HL-60 (cell line): ENCODE measurements around the gene BMP6.

Experiments
- DNase-seq, 2 experiments: peaks; one replicate each; pipeline ENCODE4 v3.0.0-alpha.2; 2010 to 2020; ENCODE audit warnings: low read depth in 1 of 2, low spot score in 1 of 2
- H3K27ac ChIP-seq: fragments of 250-450 bp; sonication (Bioruptor Pico); replicated peaks from 2 replicates; pipeline ENCODE4 v1.5.1; 2020; ENCODE audit warnings: mild to moderate bottlenecking, moderate library complexity
- H3K27me3 ChIP-seq: fragments of 250-450 bp; sonication (Bioruptor Pico); 2 replicates; pipeline ENCODE4 v1.5.1; 2021; ENCODE audit warnings: mild to moderate bottlenecking, moderate library complexity; ENCODE audit not compliant: insufficient read depth, poor library complexity, severe bottlenecking
- H3K4me3 ChIP-seq: replicated peaks from 2 replicates; pipeline ENCODE4 v1.5.1; 2011; ENCODE audit warnings: mild to moderate bottlenecking, control low read depth, low read length; ENCODE audit not compliant: insufficient read depth
- GABPA ChIP-seq: IDR thresholded peaks from 2 replicates; pipeline ENCODE4 v1.6.1; 2012; ENCODE audit warnings: low read depth
- POLR2AphosphoS5 ChIP-seq: IDR thresholded peaks from 2 replicates; pipeline ENCODE4 v1.6.1; 2012; ENCODE audit warnings: low read depth
- SPI1 ChIP-seq: IDR thresholded peaks from 2 replicates; pipeline ENCODE4 v1.6.1; 2012; ENCODE audit warnings: low read depth, mild to moderate bottlenecking, borderline replicate concordance
- TF ChIP-seq, protein P1 (sequence below): IDR thresholded peaks from one replicate; pipeline ENCODE4 v1.5.1; 2011; ENCODE audit warnings: low read length, control low read depth, inconsistent platforms; ENCODE audit not compliant: insufficient read depth
- TF ChIP-seq, protein P2 (sequence below): IDR thresholded peaks from 2 replicates; pipeline ENCODE4 v1.6.1; 2012; ENCODE audit warnings: low read depth; ENCODE audit not compliant: insufficient replicate concordance

The BMP6 gene

DNA sequence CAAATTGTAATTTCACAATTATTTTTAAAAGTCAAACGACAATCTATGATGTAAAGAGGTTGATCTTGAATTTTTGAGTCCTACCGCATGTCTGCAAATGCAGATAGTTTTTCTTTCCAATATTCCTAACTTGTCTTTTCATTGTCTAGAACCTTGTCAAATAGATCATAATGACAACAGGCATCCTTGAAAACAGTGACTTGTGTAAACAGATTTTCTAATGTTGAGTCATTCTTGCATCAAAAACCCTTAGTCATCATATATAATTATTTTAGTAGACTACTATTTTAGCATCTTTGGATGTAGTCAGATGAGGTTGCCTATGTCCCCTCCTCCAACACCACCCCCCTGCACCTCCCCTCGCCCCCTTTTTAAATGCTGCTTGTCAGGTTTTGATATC is 43.8 kb downstream of the BMP6 start:
- H3K27ac ChIP-seq: no peak overlapping the region
- DNase-seq: no peak
- no peak overlapping the region for H3K4me3 ChIP-seq
- peaks cover 3% of the 10 kb centered on the region for H3K27me3 ChIP-seq
- TF ChIP-seq GABPA (no peak), SPI1 (no peak), POLR2AphosphoS5 (no peak)
- TF ChIP-seq, protein P1, sequence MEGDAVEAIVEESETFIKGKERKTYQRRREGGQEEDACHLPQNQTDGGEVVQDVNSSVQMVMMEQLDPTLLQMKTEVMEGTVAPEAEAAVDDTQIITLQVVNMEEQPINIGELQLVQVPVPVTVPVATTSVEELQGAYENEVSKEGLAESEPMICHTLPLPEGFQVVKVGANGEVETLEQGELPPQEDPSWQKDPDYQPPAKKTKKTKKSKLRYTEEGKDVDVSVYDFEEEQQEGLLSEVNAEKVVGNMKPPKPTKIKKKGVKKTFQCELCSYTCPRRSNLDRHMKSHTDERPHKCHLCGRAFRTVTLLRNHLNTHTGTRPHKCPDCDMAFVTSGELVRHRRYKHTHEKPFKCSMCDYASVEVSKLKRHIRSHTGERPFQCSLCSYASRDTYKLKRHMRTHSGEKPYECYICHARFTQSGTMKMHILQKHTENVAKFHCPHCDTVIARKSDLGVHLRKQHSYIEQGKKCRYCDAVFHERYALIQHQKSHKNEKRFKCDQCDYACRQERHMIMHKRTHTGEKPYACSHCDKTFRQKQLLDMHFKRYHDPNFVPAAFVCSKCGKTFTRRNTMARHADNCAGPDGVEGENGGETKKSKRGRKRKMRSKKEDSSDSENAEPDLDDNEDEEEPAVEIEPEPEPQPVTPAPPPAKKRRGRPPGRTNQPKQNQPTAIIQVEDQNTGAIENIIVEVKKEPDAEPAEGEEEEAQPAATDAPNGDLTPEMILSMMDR: no peak
- TF ChIP-seq, protein P2, sequence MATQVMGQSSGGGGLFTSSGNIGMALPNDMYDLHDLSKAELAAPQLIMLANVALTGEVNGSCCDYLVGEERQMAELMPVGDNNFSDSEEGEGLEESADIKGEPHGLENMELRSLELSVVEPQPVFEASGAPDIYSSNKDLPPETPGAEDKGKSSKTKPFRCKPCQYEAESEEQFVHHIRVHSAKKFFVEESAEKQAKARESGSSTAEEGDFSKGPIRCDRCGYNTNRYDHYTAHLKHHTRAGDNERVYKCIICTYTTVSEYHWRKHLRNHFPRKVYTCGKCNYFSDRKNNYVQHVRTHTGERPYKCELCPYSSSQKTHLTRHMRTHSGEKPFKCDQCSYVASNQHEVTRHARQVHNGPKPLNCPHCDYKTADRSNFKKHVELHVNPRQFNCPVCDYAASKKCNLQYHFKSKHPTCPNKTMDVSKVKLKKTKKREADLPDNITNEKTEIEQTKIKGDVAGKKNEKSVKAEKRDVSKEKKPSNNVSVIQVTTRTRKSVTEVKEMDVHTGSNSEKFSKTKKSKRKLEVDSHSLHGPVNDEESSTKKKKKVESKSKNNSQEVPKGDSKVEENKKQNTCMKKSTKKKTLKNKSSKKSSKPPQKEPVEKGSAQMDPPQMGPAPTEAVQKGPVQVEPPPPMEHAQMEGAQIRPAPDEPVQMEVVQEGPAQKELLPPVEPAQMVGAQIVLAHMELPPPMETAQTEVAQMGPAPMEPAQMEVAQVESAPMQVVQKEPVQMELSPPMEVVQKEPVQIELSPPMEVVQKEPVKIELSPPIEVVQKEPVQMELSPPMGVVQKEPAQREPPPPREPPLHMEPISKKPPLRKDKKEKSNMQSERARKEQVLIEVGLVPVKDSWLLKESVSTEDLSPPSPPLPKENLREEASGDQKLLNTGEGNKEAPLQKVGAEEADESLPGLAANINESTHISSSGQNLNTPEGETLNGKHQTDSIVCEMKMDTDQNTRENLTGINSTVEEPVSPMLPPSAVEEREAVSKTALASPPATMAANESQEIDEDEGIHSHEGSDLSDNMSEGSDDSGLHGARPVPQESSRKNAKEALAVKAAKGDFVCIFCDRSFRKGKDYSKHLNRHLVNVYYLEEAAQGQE: no peak

DNA sequence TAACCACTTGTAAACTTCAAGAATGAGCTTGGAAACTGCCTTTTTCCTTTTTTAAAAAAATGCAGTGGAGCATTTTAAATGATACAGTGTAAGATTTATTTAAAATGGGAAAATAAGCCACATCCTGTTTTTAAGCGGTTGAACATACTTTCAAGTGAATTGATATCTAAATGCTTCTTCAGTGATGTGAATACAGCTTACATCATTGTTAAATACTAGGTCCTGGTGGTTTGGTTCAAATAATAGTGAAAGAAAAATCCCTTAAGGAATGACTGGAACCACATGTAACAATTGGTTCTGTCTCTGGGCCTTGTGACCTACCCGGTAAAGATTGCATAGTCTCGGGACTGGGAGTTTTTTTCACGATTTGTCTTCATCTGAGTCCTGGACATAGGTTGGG is 44.2 kb downstream of the BMP6 start:
- no peak for DNase-seq
- Histone ChIP-seq H3K27me3 (peaks cover 5% of the 10 kb centered on the region), H3K27ac (no peak overlapping the region), H3K4me3 (no peak overlapping the region)
- no peak for TF ChIP-seq SPI1
- no peak for TF ChIP-seq POLR2AphosphoS5
- no peak for TF ChIP-seq GABPA
- TF ChIP-seq, protein P1: no peak
- TF ChIP-seq, protein P2: no peak

DNA sequence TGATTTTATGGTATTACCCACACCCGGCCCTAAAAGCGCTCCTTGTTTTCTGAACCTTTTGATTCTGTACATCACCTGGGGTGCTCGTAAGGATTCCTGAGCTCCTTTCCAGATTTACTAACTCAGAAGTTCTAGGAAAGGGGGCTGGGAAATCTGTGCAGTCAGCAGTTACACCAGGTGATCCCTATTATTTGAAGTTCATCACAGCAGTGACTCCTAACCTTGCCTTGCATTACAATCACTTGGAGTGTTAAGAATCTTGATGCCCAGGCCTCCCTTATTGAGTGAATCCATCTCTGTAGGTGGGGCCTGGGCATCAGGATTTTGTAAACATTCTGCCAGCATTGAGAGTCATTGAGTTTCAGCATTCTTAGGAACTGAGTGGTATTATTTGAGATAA is 44.7 kb downstream of the BMP6 start:
- DNase-seq: no peak
- no peak overlapping the region for H3K4me3 ChIP-seq
- H3K27ac ChIP-seq: no peak overlapping the region
- H3K27me3 ChIP-seq: peaks cover 5% of the 10 kb centered on the region
- TF ChIP-seq GABPA (no peak), POLR2AphosphoS5 (no peak), SPI1 (no peak)
- TF ChIP-seq, protein P2: no peak
- TF ChIP-seq, protein P1: no peak
